HG03457 (cell line): Measurements from ENCODE around the gene ARMC2.
"Not testable (repeated sequence)": the region's sequence is repeated elsewhere in the genome, so short reads cannot be mapped to it uniquely, and the experiment has no call there.

Source experiments
- ATAC-seq: cut with Tn5 transposase; IDR thresholded peaks from one replicate; pipeline ENCODE4 v1.9.1; 2021; ENCODE audit warnings: moderate number of reproducible peaks; ENCODE audit not compliant: unreplicated experiment

Gene ARMC2

DNA sequence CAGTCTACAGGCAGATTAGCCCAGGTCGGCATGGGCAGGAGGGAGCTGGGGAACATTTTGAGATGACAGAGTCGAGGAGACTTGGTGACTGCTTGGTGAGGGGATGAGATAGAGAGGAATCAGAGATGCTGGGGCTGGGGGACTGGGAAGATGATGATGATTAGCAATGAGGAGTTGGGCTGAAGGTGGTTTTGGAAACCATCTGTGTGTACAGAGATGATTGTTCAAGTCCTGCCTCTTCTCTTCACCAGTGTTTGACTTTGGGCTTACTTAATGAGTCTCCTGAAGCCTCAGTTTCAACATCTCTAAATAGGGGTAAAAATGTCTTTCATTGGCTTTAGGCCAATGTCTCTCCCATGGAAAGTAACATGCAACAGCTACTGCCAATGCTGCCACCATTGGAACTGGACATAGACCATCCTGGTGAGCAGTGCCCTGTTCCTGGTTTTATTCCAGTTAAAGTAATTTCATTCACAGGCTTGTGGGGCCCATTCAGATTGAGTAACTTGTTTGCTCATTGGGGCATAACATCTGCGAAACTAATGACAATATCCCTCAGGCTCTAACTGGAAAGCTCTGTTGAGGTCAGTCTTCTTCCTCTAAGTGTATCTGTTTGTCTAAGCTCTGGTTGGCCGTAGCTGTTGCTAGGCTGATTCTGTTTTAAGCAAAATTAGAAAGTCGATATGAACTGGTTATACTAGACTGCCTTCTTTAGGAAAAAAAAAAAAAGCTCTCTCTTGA, 99.1 kb downstream of the ARMC2 start:
- no peak for ATAC-seq

DNA sequence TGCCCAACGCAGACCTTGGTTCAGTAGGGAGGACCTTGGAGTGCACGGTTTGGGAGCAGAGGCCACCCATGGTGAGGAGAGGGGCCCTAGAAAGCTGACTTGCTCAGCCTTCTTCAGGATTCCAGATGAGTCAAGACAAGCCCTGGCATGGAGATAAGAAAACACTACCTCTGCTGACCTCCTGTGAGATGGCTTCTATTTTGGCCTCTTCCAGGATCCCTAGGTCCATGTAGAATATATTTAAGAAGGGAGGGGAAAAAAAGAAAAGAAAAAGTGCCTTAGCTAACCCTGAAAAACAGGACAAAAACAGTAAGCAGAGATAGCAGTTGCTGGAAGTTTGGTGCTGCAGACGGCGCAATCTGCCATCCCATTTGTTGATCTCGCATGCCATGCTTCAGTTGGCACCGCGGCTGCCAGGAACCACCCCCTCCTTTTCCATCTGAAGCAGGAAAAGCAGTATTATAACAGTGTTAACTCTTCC, 100.0 kb downstream of the ARMC2 start:
- no peak for ATAC-seq

DNA sequence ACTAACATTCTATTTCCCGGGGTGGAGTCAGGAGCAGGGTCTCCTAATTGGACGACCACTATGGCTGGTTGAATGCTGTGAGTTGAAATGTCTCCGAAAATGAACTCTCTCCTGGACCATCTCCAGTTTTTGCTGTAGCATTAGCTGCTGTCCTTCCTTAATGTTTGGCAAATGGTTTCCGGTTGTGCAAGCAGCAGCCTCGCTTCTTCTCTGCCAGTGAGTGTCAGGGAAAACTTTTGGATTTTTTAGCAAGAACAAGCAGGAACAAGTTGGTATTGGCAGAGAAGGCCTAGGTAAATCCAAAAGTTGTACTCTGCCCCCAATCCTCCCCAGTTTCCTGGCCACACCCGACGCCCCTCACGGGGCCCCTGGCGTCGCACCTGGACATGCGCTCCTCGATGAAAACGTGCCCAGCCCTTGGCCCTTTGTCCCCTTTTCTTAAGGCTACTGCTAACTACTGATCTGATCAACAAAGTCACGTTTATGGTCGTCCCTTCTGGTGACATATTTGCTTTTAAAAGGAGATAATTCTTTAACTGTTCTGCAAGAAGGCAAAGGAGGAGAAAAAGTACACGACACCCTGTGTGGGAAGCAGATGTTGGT, 103.2 kb downstream of the ARMC2 start:
- no peak for ATAC-seq

DNA sequence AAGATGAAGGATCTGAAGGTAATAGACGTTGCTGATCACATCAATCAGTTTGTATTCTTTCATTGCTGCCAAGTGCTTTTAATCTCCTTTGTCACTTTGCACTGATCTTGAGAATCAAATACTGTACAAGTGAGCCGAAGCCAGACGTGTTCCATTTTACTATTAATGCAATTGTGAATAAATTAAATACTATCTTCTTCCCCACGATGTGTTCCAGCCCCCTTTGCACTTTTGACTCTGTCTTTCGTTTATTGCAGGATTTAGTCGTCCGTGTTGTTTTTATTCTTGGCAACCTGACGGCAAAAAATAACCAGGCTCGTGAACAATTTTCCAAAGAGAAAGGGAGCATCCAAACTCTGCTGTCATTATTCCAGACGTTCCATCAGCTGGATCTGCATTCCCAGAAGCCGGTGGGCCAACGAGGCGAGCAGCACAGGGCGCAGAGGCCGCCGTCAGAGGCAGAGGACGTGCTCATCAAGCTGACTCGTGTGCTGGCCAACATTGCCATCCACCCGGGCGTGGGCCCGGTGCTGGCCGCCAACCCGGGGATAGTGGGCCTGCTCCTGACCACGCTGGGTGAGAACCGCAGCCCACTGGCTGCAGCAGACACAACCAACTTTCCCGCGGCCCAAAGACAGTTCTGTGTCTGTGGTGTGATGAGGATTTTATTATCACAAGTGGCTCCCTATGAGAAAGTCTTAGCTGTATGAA, 104.7 kb downstream of the ARMC2 start:
- no peak for ATAC-seq

DNA sequence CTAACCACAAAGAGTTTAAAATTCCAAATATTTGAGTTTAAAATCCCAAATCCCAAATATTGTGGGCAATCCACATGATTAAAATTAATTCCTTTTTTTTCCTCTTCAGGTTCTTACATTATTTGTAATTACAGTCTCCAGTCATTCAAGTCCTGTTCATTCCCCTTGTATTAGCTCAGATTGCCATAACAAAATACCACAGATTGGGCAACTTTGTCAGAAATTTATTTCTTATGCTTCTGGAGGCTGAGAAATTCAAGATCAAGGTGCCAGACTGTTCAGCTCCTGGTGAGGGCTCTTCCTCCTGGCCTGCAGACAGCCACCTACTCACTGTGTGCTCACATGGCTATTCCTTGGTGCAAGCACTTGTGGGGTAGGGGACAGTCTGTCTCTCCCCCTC, 105.5 kb downstream of the ARMC2 start:
- ATAC-seq: no peak

GRCh38 chr6:108955329-108955949, 107.2 kb downstream of the ARMC2 start:
- ATAC-seq: no peak

DNA sequence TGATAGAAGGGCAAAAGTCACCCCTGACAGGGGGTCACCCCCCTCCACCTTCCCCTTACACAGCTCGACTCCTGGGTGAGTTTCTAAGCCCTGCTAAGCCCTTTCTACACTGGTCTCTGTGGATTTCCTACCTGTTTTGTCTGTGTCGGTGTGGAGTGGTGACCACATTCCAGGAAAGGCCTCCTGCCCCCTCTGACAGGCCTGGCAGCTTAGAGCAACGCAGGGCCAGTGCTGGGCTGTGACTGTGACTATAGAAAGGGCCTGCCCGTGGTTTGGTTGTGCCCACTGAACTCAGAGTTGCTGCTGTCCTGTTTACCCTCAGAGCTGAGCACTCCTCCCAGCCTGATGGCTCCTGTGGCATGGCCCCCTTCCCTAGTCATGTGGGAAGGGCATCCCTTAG, 109.0 kb downstream of the ARMC2 start:
- ATAC-seq: no peak

GRCh38 chr6:108958900-108959770, 110.9 kb downstream of the ARMC2 start:
- ATAC-seq: no peak

DNA sequence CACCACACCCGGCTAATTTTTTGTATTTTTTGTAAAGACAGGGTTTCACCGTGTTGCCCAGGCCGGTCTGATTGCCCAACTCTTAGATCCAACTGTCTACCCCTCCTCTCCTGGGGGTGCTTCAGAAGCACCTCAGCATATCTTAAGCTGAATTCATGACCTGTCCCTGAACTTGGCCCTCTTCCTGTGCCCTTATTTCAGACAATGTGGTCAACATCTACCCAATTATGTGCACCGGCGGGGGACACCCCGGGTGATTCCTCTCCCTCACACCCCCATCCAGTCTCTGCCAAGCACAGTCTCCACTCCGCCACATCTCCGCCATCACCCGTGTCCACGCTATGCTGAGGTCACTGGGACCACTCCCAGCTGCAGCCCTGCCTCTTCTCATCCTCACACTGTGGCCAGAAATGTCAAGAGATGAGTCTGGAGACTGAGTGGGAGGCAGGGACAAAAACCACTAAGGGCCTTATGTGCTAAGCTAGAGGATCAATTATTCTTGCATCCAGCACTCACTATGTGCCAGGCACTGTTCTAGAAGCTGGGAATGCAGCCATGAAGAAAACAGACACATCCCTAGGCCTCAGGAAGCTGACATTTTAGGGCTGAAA, 111.9 kb downstream of the ARMC2 start:
- ATAC-seq: no peak

- ATAC-seq: no peak
Observed at GRCh38 chr6:108960601-108961000, 112.4 kb downstream of the ARMC2 start.

- ATAC-seq: no peak
Observed at GRCh38 chr6:108961077-108961476, 112.9 kb downstream of the ARMC2 start.

- no peak for ATAC-seq
Observed at GRCh38 chr6:108961985-108962384, 113.8 kb downstream of the ARMC2 start.

GRCh38 chr6:108966251-108966650, 118.0 kb downstream of the ARMC2 start:
- ATAC-seq: no peak

- ATAC-seq: no peak
Observed at GRCh38 chr6:108966855-108967755, 118.9 kb downstream of the ARMC2 start.

DNA sequence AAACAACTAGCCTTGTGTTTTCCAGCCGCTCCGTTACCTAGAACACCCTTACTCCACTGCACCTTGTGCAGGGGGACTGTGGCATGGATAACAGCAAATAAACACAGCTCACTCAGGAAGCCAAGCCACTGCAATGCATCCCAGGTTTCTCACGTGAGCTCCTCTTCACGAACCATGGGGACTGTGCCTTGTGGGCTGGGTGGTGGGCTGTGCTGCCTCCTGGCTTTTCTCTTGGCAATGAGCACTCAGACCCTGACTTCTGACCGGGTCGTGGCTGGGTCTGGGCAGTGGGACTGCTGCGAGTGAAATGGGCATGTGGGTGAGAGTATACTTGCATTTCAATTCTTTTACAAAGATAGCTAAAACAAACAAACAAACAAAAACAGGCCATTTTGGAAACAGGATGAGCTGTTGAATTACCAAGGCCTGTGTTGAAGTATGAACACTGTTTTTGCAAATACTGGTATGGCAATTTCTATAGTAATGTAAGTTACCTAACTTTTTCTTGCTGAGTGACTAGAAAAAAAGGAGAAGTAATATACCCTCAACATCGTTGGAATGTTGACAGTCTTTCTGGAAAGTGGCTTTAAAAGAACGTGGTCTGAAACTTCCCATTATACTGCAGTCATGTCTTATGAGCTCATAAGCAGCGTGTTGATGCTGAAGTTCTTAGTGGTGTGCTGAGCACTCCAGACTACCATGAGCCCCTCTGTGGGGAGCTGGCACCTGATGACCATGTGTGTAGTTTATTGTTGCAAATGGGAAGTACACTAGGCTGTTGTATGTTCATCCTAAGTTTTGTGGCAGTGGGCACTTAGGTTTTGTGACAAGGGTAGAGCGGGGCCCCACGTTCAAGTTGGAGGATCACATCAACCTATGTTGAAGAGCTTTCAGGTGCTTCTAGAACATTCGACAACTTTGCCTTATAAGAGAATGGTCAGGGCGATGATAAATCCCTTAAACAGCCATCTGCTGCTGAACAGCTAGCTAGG, 120.4 kb downstream of the ARMC2 start:
- ATAC-seq: no peak

DNA sequence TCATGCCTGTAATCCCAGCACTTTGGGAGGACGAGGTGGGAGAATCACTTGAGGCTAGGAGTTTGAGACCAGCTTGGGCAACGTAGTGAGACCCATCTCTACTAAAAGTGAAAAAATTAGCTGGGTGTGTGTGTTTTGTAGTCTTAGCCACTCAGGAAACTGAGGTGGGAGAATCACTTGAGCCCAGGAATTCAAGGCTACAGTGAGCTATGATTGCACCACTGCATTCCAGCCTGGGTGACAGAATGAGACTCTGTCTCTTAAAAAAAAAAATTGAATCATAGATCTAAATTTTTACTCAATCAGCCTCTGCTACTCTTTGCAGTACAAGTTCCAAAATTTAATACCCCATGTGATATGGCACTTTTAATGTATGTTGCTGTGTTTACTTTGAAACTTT, 121.6 kb downstream of the ARMC2 start:
- no peak for ATAC-seq

GRCh38 chr6:108974201-108974600, 126.0 kb downstream of the ARMC2 start:
- no peak for ATAC-seq

DNA sequence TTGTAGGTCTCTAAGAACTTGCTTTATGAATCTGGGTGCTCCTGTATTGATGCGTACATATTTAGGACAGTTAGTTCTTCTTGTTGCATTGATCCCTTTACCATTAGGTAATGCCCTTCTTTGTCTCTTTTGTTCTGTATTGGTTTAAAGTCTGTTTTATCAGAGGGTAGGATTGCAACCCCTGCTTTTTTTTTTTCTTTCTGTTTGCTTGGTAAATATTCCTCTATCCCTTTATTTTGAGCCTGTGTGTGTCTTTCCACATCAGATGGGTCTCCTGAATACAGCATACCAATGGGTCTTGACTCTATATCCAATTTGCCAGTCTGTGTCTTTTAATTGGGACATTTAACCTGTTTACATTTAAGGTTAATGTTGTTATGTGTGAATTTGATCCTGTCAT, 130.4 kb downstream of the ARMC2 start:
- not testable (repeated sequence) for ATAC-seq
